Esophagus squamous epithelium (tissue), 5 donors: ENCODE measurements around the gene SKAP1. TPM values are rescaled to one million over a fixed set of nuclear protein-coding genes. Genes with fewer than 3 reads are reported as not detected.
A peak's percentile ranks its signal among the peaks of the same experiment; 100 is the strongest.

Experiments
- DNase-seq: peaks from one replicate; lab custom pipeline; 2025; lab: John Stamatoyannopoulos, UW
- H3K27ac ChIP-seq, 4 donors: fragments of 200-600 bp; sonication (generic); one replicate each; pipeline ENCODE4 v1.5.1; 2016 to 2019; ENCODE audit warnings: mild to moderate bottlenecking in 1 of 4
- H3K27me3 ChIP-seq, 4 donors: fragments of 200-600 bp; sonication (generic); 1 replicate in 3 of 4; 2 replicates in 1 of 4; pipeline versions ENCODE4 v1.5.1 to v1.6.0; 2017 to 2021; ENCODE audit warnings: antibody characterized with exemption in 1 of 4
- H3K36me3 ChIP-seq, 3 donors: fragments of 200-600 bp; sonication (generic); one replicate each; pipeline ENCODE4 v1.5.1; 2016 to 2019
- H3K4me1 ChIP-seq, 3 donors: fragments of 200-600 bp; sonication (generic); one replicate each; pipeline ENCODE4 v1.5.1; 2017 to 2019
- H3K4me3 ChIP-seq, 4 donors: fragments of 200-600 bp; sonication (generic); 1 replicate in 3 of 4; 2 replicates in 1 of 4; pipeline ENCODE4 v1.5.1; 2016 to 2019; ENCODE audit warnings: mild to moderate bottlenecking in 2 of 4, moderate library complexity in 1 of 4
- H3K9me3 ChIP-seq, 3 donors: fragments of 200-600 bp; sonication (generic); one replicate each; pipeline ENCODE4 v1.5.1; 2016 to 2019
- CTCF ChIP-seq, 6 experiments: fragments of 450-650 bp in 4 of 6; fragments of 200-600 bp in 2 of 6; sonication (generic) in 2 of 6; IDR thresholded peaks; one replicate each; pipeline ENCODE4 v1.5.1; 2016 to 2019; ENCODE audit warnings: antibody characterized with exemption in 6 of 6, mild to moderate bottlenecking in 4 of 6, moderate library complexity in 4 of 6
- POLR2A ChIP-seq, 4 donors: fragments of 450-650 bp; IDR thresholded peaks; one replicate each; pipeline ENCODE4 v1.6.1; 2017; ENCODE audit warnings: antibody characterized with exemption in 4 of 4, mild to moderate bottlenecking in 4 of 4, moderate library complexity in 3 of 4
- WGBS, 2 donors: methylation state at CpG; one replicate each; pipeline ENCODE4 v1.1.5; 2018; 5-methylcytosine and 5-hydroxymethylcytosine counted together
- intact Hi-C: fragments of 100-400 bp; cut with DNase I; formaldehyde crosslinking; loops from one replicate; pipeline ENCODE4 v1.15.0; 2022
- total RNA-seq, 4 donors: library from RNA; depleted of rRNA; stranded (reverse); fragments of >200 nt; gene quantifications; one replicate each; pipeline ENCODE4 v1.1.0, GENCODE V29; 2016
- donor health status: DM: yes; HTN: yes; CAD: no.

Gene SKAP1
- total RNA-seq, 4 donors from 2014 or later: 0.83 to 5.1 (median 3.4) TPM; not detected in 1

GRCh38 chr17:48299760-48300159, 130.3 kb downstream of the SKAP1 start:
- H3K36me3 ChIP-seq: no peaks in the 10 kb centered on the region
- no peak overlapping the region for H3K4me3 ChIP-seq
- H3K4me1 ChIP-seq: peaks cover 0 to 2% (median 0%) of the 10 kb centered on the region in 3 donors
- 96 to 100% methylated on average over 1 of the region's 1 CpG for WGBS, 2 donors
- H3K27ac ChIP-seq: no peak overlapping the region
- intact Hi-C loops: no loop called here
- no peaks in the 10 kb centered on the region for H3K9me3 ChIP-seq
- peaks cover 0 to 97% (median 0%) of the 10 kb centered on the region in 4 donors for H3K27me3 ChIP-seq
- TF ChIP-seq POLR2A (IDR thresholded peaks at IDR 0.05) (no peak), CTCF (IDR thresholded peaks at IDR 0.05) (no peak)
- DNase-seq: no peak

- intact Hi-C loops: no loop called here
- no peak for DNase-seq
- Histone ChIP-seq H3K4me1 (peaks cover 0 to 6% (median 0%) of the 10 kb centered on the region in 3 donors), H3K27me3 (peaks cover 0 to 97% (median 0%) of the 10 kb centered on the region in 4 donors), H3K9me3 (no peaks in the 10 kb centered on the region), H3K27ac (no peak overlapping the region), H3K4me3 (no peak overlapping the region), H3K36me3 (no peaks in the 10 kb centered on the region)
- TF ChIP-seq POLR2A (IDR thresholded peaks at IDR 0.05) (no peak), CTCF (IDR thresholded peaks at IDR 0.05) (no peak)
- 50 to 57% methylated on average over 4 of the region's 4 CpGs for WGBS, 2 donors
These were observed 132.2 kb downstream of the SKAP1 start for GRCh38 chr17:48297825-48298224.

GRCh38 chr17:48296453-48296852, 133.6 kb downstream of the SKAP1 start:
- no peak overlapping the region for H3K4me3 ChIP-seq
- no peaks in the 10 kb centered on the region for H3K9me3 ChIP-seq
- intact Hi-C loops: no loop called here
- peaks cover 0 to 98% (median 0%) of the 10 kb centered on the region in 4 donors for H3K27me3 ChIP-seq
- DNase-seq: no peak
- 85 to 93% methylated on average over 2 of the region's 2 CpGs for WGBS, 2 donors
- H3K36me3 ChIP-seq: no peaks in the 10 kb centered on the region
- H3K27ac ChIP-seq: no peak overlapping the region
- peaks cover 0 to 6% (median 0%) of the 10 kb centered on the region in 3 donors for H3K4me1 ChIP-seq
- no peak for TF ChIP-seq POLR2A (IDR thresholded peaks at IDR 0.05)
- TF ChIP-seq CTCF (IDR thresholded peaks at IDR 0.05): no peak

- Histone ChIP-seq H3K36me3 (no peaks in the 10 kb centered on the region), H3K27me3 (peaks cover 0 to 99% (median 0%) of the 10 kb centered on the region in 4 donors), H3K27ac (peak overlapping the region in 1 of 4 donors; percentile 43), H3K4me1 (peaks cover 0 to 6% (median 0%) of the 10 kb centered on the region in 3 donors), H3K9me3 (no peaks in the 10 kb centered on the region), H3K4me3 (peak overlapping the region in 1 of 4 donors; percentile 1)
- intact Hi-C loops: no loop called here
- TF ChIP-seq CTCF (IDR thresholded peaks at IDR 0.05) (no peak), POLR2A (IDR thresholded peaks at IDR 0.05) (no peak)
- DNase-seq: no peak
- WGBS, 2 donors: 57 to 58% methylated on average over 7 of the region's 7 CpGs
These were observed 134.4 kb downstream of the SKAP1 start for GRCh38 chr17:48295362-48296288.

- intact Hi-C loops: no loop called here
- WGBS, 2 donors: 31 to 48% methylated on average over 3 of the region's 3 CpGs
- Histone ChIP-seq H3K4me3 (peak overlapping the region in 1 of 4 donors; percentile 1), H3K4me1 (peaks cover 0 to 6% (median 0%) of the 10 kb centered on the region in 3 donors), H3K27me3 (peaks cover 0 to 99% (median 0%) of the 10 kb centered on the region in 4 donors), H3K36me3 (no peaks in the 10 kb centered on the region), H3K9me3 (no peaks in the 10 kb centered on the region), H3K27ac (peak overlapping the region in 1 of 4 donors; percentile 43)
- TF ChIP-seq POLR2A (IDR thresholded peaks at IDR 0.05) (no peak), CTCF (IDR thresholded peaks at IDR 0.05) (no peak)
- DNase-seq: no peak
These were observed 135.1 kb downstream of the SKAP1 start for GRCh38 chr17:48294806-48295361.
